IMR-90 (cell line): Measurements from ENCODE around the gene NHLRC2.

Source experiments
- FOS ChIP-seq: fragments of 150-350 bp; IDR thresholded peaks from 2 replicates; pipeline ENCODE4 v1.6.1; 2016; ENCODE audit warnings: low read depth, low read length
- POLR2A ChIP-seq: IDR thresholded peaks from 2 replicates; pipeline ENCODE4 v1.6.1; 2012; ENCODE audit warnings: mild to moderate bottlenecking, low read depth, low read length
- RCOR1 ChIP-seq: IDR thresholded peaks from 2 replicates; pipeline ENCODE4 v1.6.1; 2012; ENCODE audit warnings: mild to moderate bottlenecking, low read length, improper control_type of control experiment; ENCODE audit not compliant: insufficient replicate concordance
- SMC3 ChIP-seq: fragments of 150-350 bp; IDR thresholded peaks from 2 replicates; pipeline ENCODE4 v1.6.1; 2016; ENCODE audit warnings: low read depth, mild to moderate bottlenecking, antibody characterized with exemption, low read length, moderate library complexity
- TF ChIP-seq, protein P1 (sequence below): conservative IDR thresholded peaks from 2 replicates; pipeline ENCODE4 v1.5.1; 2012; ENCODE audit warnings: mild to moderate bottlenecking, low read depth, low read length, improper control_type of control experiment
- TF ChIP-seq, protein P2 (sequence below): fragments of 150-350 bp; IDR thresholded peaks from 2 replicates; pipeline ENCODE4 v1.6.1; 2017; ENCODE audit warnings: mild to moderate bottlenecking, antibody characterized with exemption, low read length, low read depth
- TF ChIP-seq, protein P3 (sequence below): fragments of 150-350 bp; IDR thresholded peaks from 2 replicates; pipeline ENCODE4 v1.6.1; 2016; ENCODE audit warnings: low read depth, mild to moderate bottlenecking, low read length, moderate library complexity, borderline replicate concordance

DNA sequence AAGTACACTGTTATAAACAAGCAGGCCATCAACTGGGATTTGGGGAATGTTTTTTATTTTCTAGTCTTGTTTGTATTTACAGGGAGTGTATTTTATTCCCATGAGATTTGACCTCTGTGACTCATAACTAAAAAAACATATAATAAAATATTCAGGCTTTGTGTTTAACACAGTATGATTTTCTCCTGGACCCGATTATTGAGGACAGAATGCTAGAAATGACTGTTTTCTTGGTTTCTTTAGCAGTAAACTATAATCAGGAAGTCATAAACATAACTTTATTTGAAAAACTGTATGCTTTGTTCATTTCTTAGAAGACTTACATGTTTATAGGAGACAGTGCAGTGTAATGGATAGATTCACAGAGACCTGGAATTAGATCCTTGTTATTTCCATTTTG lies 2.1 kb downstream of the NHLRC2 start:
- TF ChIP-seq POLR2A (no peak), FOS (no peak), RCOR1 (no peak), SMC3 (no peak)
- TF ChIP-seq, protein P1, sequence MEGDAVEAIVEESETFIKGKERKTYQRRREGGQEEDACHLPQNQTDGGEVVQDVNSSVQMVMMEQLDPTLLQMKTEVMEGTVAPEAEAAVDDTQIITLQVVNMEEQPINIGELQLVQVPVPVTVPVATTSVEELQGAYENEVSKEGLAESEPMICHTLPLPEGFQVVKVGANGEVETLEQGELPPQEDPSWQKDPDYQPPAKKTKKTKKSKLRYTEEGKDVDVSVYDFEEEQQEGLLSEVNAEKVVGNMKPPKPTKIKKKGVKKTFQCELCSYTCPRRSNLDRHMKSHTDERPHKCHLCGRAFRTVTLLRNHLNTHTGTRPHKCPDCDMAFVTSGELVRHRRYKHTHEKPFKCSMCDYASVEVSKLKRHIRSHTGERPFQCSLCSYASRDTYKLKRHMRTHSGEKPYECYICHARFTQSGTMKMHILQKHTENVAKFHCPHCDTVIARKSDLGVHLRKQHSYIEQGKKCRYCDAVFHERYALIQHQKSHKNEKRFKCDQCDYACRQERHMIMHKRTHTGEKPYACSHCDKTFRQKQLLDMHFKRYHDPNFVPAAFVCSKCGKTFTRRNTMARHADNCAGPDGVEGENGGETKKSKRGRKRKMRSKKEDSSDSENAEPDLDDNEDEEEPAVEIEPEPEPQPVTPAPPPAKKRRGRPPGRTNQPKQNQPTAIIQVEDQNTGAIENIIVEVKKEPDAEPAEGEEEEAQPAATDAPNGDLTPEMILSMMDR: no peak
- TF ChIP-seq, protein P2, sequence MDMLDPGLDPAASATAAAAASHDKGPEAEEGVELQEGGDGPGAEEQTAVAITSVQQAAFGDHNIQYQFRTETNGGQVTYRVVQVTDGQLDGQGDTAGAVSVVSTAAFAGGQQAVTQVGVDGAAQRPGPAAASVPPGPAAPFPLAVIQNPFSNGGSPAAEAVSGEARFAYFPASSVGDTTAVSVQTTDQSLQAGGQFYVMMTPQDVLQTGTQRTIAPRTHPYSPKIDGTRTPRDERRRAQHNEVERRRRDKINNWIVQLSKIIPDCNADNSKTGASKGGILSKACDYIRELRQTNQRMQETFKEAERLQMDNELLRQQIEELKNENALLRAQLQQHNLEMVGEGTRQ: no peak
- TF ChIP-seq, protein P3, sequence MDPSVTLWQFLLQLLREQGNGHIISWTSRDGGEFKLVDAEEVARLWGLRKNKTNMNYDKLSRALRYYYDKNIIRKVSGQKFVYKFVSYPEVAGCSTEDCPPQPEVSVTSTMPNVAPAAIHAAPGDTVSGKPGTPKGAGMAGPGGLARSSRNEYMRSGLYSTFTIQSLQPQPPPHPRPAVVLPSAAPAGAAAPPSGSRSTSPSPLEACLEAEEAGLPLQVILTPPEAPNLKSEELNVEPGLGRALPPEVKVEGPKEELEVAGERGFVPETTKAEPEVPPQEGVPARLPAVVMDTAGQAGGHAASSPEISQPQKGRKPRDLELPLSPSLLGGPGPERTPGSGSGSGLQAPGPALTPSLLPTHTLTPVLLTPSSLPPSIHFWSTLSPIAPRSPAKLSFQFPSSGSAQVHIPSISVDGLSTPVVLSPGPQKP: no peak
